Fibroblast of lung (primary cell): ENCODE data around the gene MTMR3.

Source experiments
- CTCF ChIP-seq, 2 donors: IDR thresholded peaks in 1 of 2; conservative IDR thresholded peaks in 1 of 2; 1 replicate in 1 of 2; 2 replicates in 1 of 2; pipeline ENCODE4 v1.5.1; 2011 to 2012; ENCODE audit warnings: low read length in 2 of 2, control low read depth in 1 of 2, inconsistent platforms in 1 of 2, low read depth in 1 of 2, mild to moderate bottlenecking in 1 of 2
- EZH2 ChIP-seq: IDR thresholded peaks from 2 replicates; pipeline ENCODE4 v1.5.1; 2012; ENCODE audit warnings: low read length, control low read depth, mild to moderate bottlenecking; ENCODE audit errors: missing control alignments

GRCh38 chr22:29892315-29893156 is 9.6 kb downstream of the MTMR3 start:
- TF ChIP-seq CTCF (conservative IDR thresholded peaks at IDR 0.05 in 1 of 2, IDR thresholded peaks at IDR 0.05 in 1 of 2; ENCODE audit: low read depth in 1 of 2, low read length in 2 of 2) (no peak), EZH2 (no peak)
